Activated naive CD8-positive, alpha-beta T cell treated with anti-CD3 and anti-CD28 coated beads for 36 hours (primary cell): ENCODE measurements around the gene GAGE12H. TPM values are rescaled to one million over a fixed set of nuclear protein-coding genes. Genes with fewer than 3 reads are reported as not detected.

ENCODE experiments used
- total RNA-seq, 2 experiments: library from RNA; stranded (reverse); gene quantifications; one replicate each; pipeline ENCODE4 v1.2.3, GENCODE V29; 2021

Gene GAGE12H
- total RNA-seq, 2 experiments from 2014 or later: not detected

Other genes with a start within 250 kb of the GAGE12H start
- gene GAGE13, start 248.4 kb upstream of the GAGE12H start, total RNA-seq: not detected
- not detected for gene GAGE12C, start 47.8 kb upstream of the GAGE12H start, total RNA-seq
- gene GAGE12D, start 38.2 kb upstream of the GAGE12H start, total RNA-seq: not detected
- gene GAGE12E, start 28.7 kb upstream of the GAGE12H start, total RNA-seq: not detected
- not detected for gene GAGE12F, start 19.1 kb upstream of the GAGE12H start, total RNA-seq
- not detected for gene GAGE12G, start 9.5 kb upstream of the GAGE12H start, total RNA-seq
- gene GAGE2A, start 9.5 kb downstream of the GAGE12H start, total RNA-seq: not detected
- not detected for gene GAGE1, start 19.1 kb downstream of the GAGE12H start, total RNA-seq
- gene PAGE1, start 116.0 kb downstream of the GAGE12H start, total RNA-seq: not detected
- not detected for gene PAGE4, start 249.4 kb downstream of the GAGE12H start, total RNA-seq